K562 (cell line): Measurements from ENCODE around the gene JUP. TPM values are rescaled to one million over a fixed set of nuclear protein-coding genes. Genes with fewer than 3 reads are reported as not detected.

ENCODE experiments used
- C11orf30 ChIP-seq: fragments of 450-650 bp; IDR thresholded peaks from 2 replicates; pipeline ENCODE4 v1.6.1; 2016; ENCODE audit warnings: low read depth, mild to moderate bottlenecking
- EHMT2 ChIP-seq: fragments of 450-650 bp; IDR thresholded peaks from 2 replicates; pipeline ENCODE4 v1.6.1; 2018; ENCODE audit warnings: antibody characterized with exemption
- FOXA3 ChIP-seq, 2 experiments: fragments of 450-650 bp in 1 of 2; sonication (generic) in 1 of 2; formaldehyde crosslinking; IDR thresholded peaks in 1 of 2; conservative IDR thresholded peaks in 1 of 2; 2 replicates each; pipeline versions ENCODE4 v1.4.0 to v1.8.0; 2020 to 2022; ENCODE audit warnings: mild to moderate bottlenecking in 2 of 2, missing genetic modification reagents in 1 of 2
- JUN ChIP-seq, 2 experiments: sonication (generic) in 1 of 2; formaldehyde crosslinking in 1 of 2; IDR thresholded peaks; 2 replicates each; pipeline versions ENCODE4 v1.6.1 to v1.8.0; 2012 to 2022; ENCODE audit warnings: borderline replicate concordance in 2 of 2, mild to moderate bottlenecking in 2 of 2, improper control_type of control experiment in 1 of 2, low read depth in 1 of 2, low read length in 1 of 2, missing genetic modification reagents in 1 of 2
- L3MBTL2 ChIP-seq: fragments of 450-650 bp; IDR thresholded peaks from 2 replicates; pipeline ENCODE4 v1.6.1; 2016; ENCODE audit warnings: mild to moderate bottlenecking, moderate library complexity
- MAFF ChIP-seq: IDR thresholded peaks from 2 replicates; pipeline ENCODE4 v1.6.1; 2012; ENCODE audit warnings: low read length, improper control_type of control experiment
- OTX1 ChIP-seq: fragments of 450-650 bp; formaldehyde crosslinking; IDR thresholded peaks from 2 replicates; pipeline ENCODE4 v1.4.0; 2022; ENCODE audit warnings: mild to moderate bottlenecking
- PHB2 ChIP-seq: fragments of 450-650 bp; IDR thresholded peaks from 2 replicates; pipeline ENCODE4 v1.6.1; 2017; ENCODE audit warnings: low read depth
- PHF21A ChIP-seq: fragments of 450-650 bp; IDR thresholded peaks from 2 replicates; pipeline ENCODE4 v1.6.1; 2017; ENCODE audit warnings: low read depth, borderline replicate concordance
- RBFOX2 ChIP-seq: fragments of 200-400 bp; formaldehyde crosslinking; IDR thresholded peaks from 2 replicates; pipeline ENCODE4 v1.6.1; 2017; ENCODE audit warnings: low read depth, mild to moderate bottlenecking, low read length, moderate library complexity
- SNRNP70 ChIP-seq: fragments of 200-400 bp; formaldehyde crosslinking; optimal IDR thresholded peaks from 2 replicates; pipeline ENCODE3; 2017; ENCODE audit warnings: low read depth, low read length
- SP2 ChIP-seq: IDR thresholded peaks from 2 replicates; pipeline ENCODE4 v1.6.1; 2011; ENCODE audit warnings: mild to moderate bottlenecking, low read depth, low read length, moderate library complexity; ENCODE audit not compliant: poor library complexity, severe bottlenecking; ENCODE audit errors: extremely low read depth
- ZNF324 ChIP-seq: fragments of 250-450 bp; sonication (Bioruptor Pico); IDR thresholded peaks from 2 replicates; pipeline ENCODE4 v1.4.0; 2020; ENCODE audit warnings: mild to moderate bottlenecking
- ZNF347 ChIP-seq: fragments of 450-650 bp; formaldehyde crosslinking; IDR thresholded peaks from 2 replicates; pipeline ENCODE4 v1.4.0; 2020; ENCODE audit warnings: low read depth, mild to moderate bottlenecking, moderate library complexity
- ZNF408 ChIP-seq: fragments of 250-450 bp; sonication (Bioruptor Pico); IDR thresholded peaks from 2 replicates; pipeline ENCODE4 v1.4.0; 2020; ENCODE audit warnings: low read depth, mild to moderate bottlenecking, moderate library complexity
- ZNF431 ChIP-seq: sonication (generic); formaldehyde crosslinking; IDR thresholded peaks from 2 replicates; pipeline ENCODE4 v1.8.0; 2022; ENCODE audit warnings: mild to moderate bottlenecking, missing genetic modification reagents
- polyA plus RNA-seq, 8 experiments: library from polyadenylated mRNA; depleted of rRNA in 4 of 8; stranded (reverse) in 5 of 8; unstranded in 3 of 8; fragments of >200 nt; fragmentation: Nextera tagmentation in 2 of 8; fragmentation: Illumina TruSeq in 1 of 8; extraction: Ambion mirVana in 2 of 8; extraction: Trizol in 1 of 8; gene quantifications; 2 replicates each; pipeline versions ENCODE4 v1.2.1 to v1.2.3, GENCODE V29; 2011 to 2014; ENCODE audit warnings: inconsistent platforms in 1 of 8, missing spikeins in 1 of 8
- total RNA-seq, 7 experiments: library from RNA; depleted of rRNA in 6 of 7; stranded (reverse); fragments of >200 nt in 6 of 7; fragmentation: Illumina TruSeq in 2 of 7; extraction: Trizol in 2 of 7; gene quantifications; 2 replicates each; pipeline versions ENCODE4 v1.2.1 to v1.2.3, GENCODE V29; 2011 to 2021; ENCODE audit warnings: low replicate concordance in 1 of 7
- TF ChIP-seq, protein P1 (sequence below): fragments of 200-800 bp; sonication (Bioruptor generic); IDR thresholded peaks from 2 replicates; pipeline ENCODE4 v1.6.1; 2016; ENCODE audit warnings: missing genetic modification characterization, missing compliant biosample characterization
- TF ChIP-seq, protein P2 (sequence below): fragments of 450-650 bp; IDR thresholded peaks from 2 replicates; pipeline ENCODE4 v1.6.1; 2018; ENCODE audit warnings: mild to moderate bottlenecking, low read depth; ENCODE audit not compliant: partially characterized antibody
- TF ChIP-seq, protein P3 (sequence below): fragments of 250-450 bp; sonication (Bioruptor Pico); IDR thresholded peaks from 2 replicates; pipeline ENCODE4 v1.4.0; 2020; ENCODE audit warnings: borderline replicate concordance
- TF ChIP-seq, protein P4 (sequence below): fragments of 250-450 bp; sonication (Bioruptor Pico); IDR thresholded peaks from 2 replicates; pipeline ENCODE4 v1.8.0; 2021; ENCODE audit warnings: moderate library complexity, mild to moderate bottlenecking, inconsistent platforms

JUP gene
- total and polyA plus RNA-seq, 9 of the 15 experiments (the other 6 are each of a cell fraction or from before 2014, with no cell fraction given), result 6.4 to 177 (median 31.2) TPM

DNA sequence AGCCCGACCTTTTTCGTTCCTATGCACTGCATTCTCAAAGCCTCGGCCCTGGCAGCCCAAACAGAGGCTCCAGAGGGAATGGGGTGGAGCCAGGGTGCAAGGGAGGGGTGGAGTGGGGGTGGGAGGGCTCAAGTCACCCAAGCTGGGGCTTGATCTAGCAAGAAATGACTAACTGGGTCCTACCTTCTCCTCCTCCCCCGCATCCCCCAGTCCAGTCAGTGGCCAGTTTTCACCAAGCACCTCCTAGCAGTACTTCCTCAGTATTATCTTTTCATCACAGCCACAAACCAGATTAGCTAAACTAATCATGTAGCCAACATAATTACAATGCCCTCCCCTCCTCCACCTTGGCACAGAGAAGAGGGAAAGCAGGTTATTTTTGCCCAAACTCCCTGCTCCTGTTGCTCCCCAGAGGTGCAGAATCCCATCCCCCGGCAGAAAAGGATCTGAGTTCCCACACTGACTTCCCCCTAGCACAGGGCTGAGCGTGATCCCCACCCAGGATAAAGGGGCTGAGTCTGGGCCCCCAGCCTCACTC lies 2.2 kb downstream of the JUP start (continued):
- TF ChIP-seq, protein P1, sequence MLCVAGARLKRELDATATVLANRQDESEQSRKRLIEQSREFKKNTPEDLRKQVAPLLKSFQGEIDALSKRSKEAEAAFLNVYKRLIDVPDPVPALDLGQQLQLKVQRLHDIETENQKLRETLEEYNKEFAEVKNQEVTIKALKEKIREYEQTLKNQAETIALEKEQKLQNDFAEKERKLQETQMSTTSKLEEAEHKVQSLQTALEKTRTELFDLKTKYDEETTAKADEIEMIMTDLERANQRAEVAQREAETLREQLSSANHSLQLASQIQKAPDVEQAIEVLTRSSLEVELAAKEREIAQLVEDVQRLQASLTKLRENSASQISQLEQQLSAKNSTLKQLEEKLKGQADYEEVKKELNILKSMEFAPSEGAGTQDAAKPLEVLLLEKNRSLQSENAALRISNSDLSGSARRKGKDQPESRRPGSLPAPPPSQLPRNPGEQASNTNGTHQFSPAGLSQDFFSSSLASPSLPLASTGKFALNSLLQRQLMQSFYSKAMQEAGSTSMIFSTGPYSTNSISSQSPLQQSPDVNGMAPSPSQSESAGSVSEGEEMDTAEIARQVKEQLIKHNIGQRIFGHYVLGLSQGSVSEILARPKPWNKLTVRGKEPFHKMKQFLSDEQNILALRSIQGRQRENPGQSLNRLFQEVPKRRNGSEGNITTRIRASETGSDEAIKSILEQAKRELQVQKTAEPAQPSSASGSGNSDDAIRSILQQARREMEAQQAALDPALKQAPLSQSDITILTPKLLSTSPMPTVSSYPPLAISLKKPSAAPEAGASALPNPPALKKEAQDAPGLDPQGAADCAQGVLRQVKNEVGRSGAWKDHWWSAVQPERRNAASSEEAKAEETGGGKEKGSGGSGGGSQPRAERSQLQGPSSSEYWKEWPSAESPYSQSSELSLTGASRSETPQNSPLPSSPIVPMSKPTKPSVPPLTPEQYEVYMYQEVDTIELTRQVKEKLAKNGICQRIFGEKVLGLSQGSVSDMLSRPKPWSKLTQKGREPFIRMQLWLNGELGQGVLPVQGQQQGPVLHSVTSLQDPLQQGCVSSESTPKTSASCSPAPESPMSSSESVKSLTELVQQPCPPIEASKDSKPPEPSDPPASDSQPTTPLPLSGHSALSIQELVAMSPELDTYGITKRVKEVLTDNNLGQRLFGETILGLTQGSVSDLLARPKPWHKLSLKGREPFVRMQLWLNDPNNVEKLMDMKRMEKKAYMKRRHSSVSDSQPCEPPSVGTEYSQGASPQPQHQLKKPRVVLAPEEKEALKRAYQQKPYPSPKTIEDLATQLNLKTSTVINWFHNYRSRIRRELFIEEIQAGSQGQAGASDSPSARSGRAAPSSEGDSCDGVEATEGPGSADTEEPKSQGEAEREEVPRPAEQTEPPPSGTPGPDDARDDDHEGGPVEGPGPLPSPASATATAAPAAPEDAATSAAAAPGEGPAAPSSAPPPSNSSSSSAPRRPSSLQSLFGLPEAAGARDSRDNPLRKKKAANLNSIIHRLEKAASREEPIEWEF (CRISPR knock-in tag), result no peak
- TF ChIP-seq, protein P2, sequence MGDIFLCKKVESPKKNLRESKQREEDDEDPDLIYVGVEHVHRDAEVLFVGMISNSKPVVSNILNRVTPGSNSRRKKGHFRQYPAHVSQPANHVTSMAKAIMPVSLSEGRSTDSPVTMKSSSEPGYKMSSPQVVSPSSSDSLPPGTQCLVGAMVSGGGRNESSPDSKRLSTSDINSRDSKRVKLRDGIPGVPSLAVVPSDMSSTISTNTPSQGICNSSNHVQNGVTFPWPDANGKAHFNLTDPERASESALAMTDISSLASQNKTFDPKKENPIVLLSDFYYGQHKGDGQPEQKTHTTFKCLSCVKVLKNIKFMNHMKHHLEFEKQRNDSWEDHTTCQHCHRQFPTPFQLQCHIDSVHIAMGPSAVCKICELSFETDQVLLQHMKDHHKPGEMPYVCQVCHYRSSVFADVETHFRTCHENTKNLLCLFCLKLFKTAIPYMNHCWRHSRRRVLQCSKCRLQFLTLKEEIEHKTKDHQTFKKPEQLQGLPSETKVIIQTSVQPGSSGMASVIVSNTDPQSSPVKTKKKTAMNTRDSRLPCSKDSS, result no peak
- TF ChIP-seq FOXA3 (CRISPR knock-in tag; conservative IDR thresholded peaks at IDR 0.05 in 1 of 2, IDR thresholded peaks at IDR 0.05 in 1 of 2), result no peak
- peak; percentile 69; the same call in 1 of the 2 replicates for TF ChIP-seq JUN (IDR thresholded peaks at IDR 0.05; ENCODE audit: borderline replicate concordance, low read depth, low read length)
- TF ChIP-seq JUN (CRISPR knock-in tag; IDR thresholded peaks at IDR 0.05; ENCODE audit: borderline replicate concordance), result no peak
- no peak for TF ChIP-seq EHMT2
- no peak for TF ChIP-seq ZNF347 (CRISPR knock-in tag)
- TF ChIP-seq, protein P3, sequence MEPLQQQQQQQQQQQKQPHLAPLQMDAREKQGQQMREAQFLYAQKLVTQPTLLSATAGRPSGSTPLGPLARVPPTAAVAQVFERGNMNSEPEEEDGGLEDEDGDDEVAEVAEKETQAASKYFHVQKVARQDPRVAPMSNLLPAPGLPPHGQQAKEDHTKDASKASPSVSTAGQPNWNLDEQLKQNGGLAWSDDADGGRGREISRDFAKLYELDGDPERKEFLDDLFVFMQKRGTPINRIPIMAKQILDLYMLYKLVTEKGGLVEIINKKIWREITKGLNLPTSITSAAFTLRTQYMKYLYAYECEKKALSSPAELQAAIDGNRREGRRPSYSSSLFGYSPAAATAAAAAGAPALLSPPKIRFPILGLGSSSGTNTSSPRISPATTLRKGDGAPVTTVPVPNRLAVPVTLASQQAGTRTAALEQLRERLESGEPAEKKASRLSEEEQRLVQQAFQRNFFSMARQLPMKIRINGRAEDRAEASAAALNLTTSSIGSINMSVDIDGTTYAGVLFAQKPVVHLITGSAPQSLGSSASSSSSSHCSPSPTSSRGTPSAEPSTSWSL (CRISPR knock-in tag), result no peak
- no peak for TF ChIP-seq PHF21A
- TF ChIP-seq PHB2, result 0 out of 2 replicates have a peak, but pooled peaks have one; percentile 56
- TF ChIP-seq OTX1 (CRISPR knock-in tag), result no peak
- no peak for TF ChIP-seq SP2
- TF ChIP-seq, protein P4, sequence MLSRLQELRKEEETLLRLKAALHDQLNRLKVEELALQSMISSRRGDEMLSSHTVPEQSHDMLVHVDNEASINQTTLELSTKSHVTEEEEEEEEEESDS, result no peak
- no peak for TF ChIP-seq ZNF431 (CRISPR knock-in tag)
- no peak for TF ChIP-seq RBFOX2
- no peak for TF ChIP-seq ZNF324 (CRISPR knock-in tag)
- TF ChIP-seq SNRNP70, result no peak
- no peak for TF ChIP-seq L3MBTL2
- no peak for TF ChIP-seq MAFF
- TF ChIP-seq C11orf30, result no peak
- no peak for TF ChIP-seq ZNF408 (CRISPR knock-in tag)
